Neural cell (in vitro differentiated cells): Measurements from ENCODE around the gene ATP2B2.

Experiments used
- CTCF ChIP-seq: fragments of 450-650 bp; IDR thresholded peaks from 2 replicates; pipeline ENCODE4 v1.5.1; 2014; ENCODE audit warnings: antibody characterized with exemption, mild to moderate bottlenecking, moderate library complexity; ENCODE audit not compliant: poor library complexity, severe bottlenecking
- EZH2 ChIP-seq: fragments of 200-600, 300-800 bp; shearing (Covaris generic), sonication (generic); IDR thresholded peaks from 2 replicates; pipeline ENCODE4 v1.6.1; 2014; ENCODE audit warnings: antibody characterized with exemption, low read length, borderline replicate concordance, mild to moderate bottlenecking; ENCODE audit not compliant: insufficient read depth, poor library complexity, severe bottlenecking
- MXI1 ChIP-seq: fragments of 450-650 bp; conservative IDR thresholded peaks from 2 replicates; pipeline ENCODE4 v1.6.1; 2014; ENCODE audit warnings: antibody characterized with exemption, mild to moderate bottlenecking; ENCODE audit not compliant: poor library complexity, severe bottlenecking
- POLR2AphosphoS5 ChIP-seq: IDR thresholded peaks from 2 replicates; pipeline ENCODE4 v1.6.1; 2012
- RAD21 ChIP-seq: fragments of 450-650 bp; conservative IDR thresholded peaks from 2 replicates; pipeline ENCODE4 v1.6.1; 2014; ENCODE audit warnings: antibody characterized with exemption, mild to moderate bottlenecking, moderate library complexity
- TAF1 ChIP-seq: IDR thresholded peaks from 2 replicates; pipeline ENCODE4 v1.6.1; 2012; ENCODE audit warnings: low read depth

- TF ChIP-seq CTCF (no peak), MXI1 (no peak), POLR2AphosphoS5 (no peak), TAF1 (no peak), RAD21 (no peak), EZH2 (no peak)
Measured at GRCh38 chr3:10511809-10512494, 6.6 kb upstream of the ATP2B2 start.
